ENCODE data around the gene BRK1.
"Not testable (repeated sequence)": the region's sequence is repeated elsewhere in the genome, so short reads cannot be mapped to it uniquely, and the experiment has no call there.

BRK1 gene

DNA sequence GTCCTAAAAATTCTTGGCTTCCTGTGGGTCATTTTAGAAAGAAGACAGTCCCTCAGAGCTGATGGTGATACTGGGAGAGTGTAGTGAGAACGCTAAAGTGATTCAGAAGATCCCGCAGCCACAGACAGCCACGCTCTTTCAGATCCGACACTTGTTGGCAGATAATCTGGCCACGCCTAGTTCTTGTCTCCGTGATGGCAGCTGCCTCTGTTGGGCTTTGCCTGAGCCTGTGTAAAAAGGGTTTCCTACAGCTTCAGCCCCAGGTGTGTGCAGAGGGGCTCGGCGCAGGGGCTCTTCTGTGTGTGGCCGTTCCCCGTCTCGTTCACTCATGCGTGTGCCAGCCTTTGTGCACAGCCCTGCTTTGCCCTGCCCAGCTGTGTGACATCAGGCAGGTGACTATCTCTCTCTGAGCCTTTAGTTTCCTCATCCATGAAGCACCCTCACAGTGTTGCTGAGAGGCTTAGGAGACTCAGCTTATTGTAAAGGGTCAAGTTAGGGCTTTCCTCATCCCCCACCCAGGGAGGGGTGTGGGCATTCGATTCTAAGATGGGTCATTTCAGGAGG is 55.5 kb downstream of the BRK1 start:
- H3K4me3 ChIP-seq (ENCODE audit: control insufficient read depth, low read depth, low read length): no peak overlapping the region
- peak; percentile 29 for DNase-seq (ENCODE audit: low read depth)
- TF ChIP-seq, protein P1, sequence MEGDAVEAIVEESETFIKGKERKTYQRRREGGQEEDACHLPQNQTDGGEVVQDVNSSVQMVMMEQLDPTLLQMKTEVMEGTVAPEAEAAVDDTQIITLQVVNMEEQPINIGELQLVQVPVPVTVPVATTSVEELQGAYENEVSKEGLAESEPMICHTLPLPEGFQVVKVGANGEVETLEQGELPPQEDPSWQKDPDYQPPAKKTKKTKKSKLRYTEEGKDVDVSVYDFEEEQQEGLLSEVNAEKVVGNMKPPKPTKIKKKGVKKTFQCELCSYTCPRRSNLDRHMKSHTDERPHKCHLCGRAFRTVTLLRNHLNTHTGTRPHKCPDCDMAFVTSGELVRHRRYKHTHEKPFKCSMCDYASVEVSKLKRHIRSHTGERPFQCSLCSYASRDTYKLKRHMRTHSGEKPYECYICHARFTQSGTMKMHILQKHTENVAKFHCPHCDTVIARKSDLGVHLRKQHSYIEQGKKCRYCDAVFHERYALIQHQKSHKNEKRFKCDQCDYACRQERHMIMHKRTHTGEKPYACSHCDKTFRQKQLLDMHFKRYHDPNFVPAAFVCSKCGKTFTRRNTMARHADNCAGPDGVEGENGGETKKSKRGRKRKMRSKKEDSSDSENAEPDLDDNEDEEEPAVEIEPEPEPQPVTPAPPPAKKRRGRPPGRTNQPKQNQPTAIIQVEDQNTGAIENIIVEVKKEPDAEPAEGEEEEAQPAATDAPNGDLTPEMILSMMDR (conservative IDR thresholded peaks at IDR 0.05; ENCODE audit: control insufficient read depth, insufficient read depth, low read depth, low read length): no peak

- TF ChIP-seq, protein P1 (conservative IDR thresholded peaks at IDR 0.05; ENCODE audit: control insufficient read depth, insufficient read depth, low read depth, low read length): no peak
- H3K4me3 ChIP-seq (ENCODE audit: control insufficient read depth, low read depth, low read length): no peak overlapping the region
- DNase-seq (ENCODE audit: low read depth): peak; percentile 48
Observed at GRCh38 chr3:10173095-10173925, 57.8 kb downstream of the BRK1 start.

- peak; percentile 99 for DNase-seq (ENCODE audit: low read depth)
- H3K4me3 ChIP-seq (ENCODE audit: control insufficient read depth, low read depth, low read length): no peak overlapping the region
- TF ChIP-seq, protein P1 (conservative IDR thresholded peaks at IDR 0.05; ENCODE audit: control insufficient read depth, insufficient read depth, low read depth, low read length): no peak
Observed at GRCh38 chr3:10173926-10174435, 58.5 kb downstream of the BRK1 start.

- not testable (repeated sequence) for DNase-seq (ENCODE audit: low read depth); H3K4me3 ChIP-seq (ENCODE audit: control insufficient read depth, low read depth, low read length)
Observed at GRCh38 chr3:10175334-10175733, 59.9 kb downstream of the BRK1 start.

GRCh38 chr3:10176150-10176549 is 60.7 kb downstream of the BRK1 start:
- DNase-seq (ENCODE audit: low read depth); H3K4me3 ChIP-seq (ENCODE audit: control insufficient read depth, low read depth, low read length): not testable (repeated sequence)
